GM19452 (cell line): ENCODE results near the gene FCGR1A.
"Not testable (repeated sequence)": the region's sequence is repeated elsewhere in the genome, so short reads cannot be mapped to it uniquely, and the experiment has no call there.

ENCODE experiments used
- ATAC-seq: cut with Tn5 transposase; IDR thresholded peaks from one replicate; pipeline ENCODE4 v1.9.1; 2021; ENCODE audit not compliant: unreplicated experiment

FCGR1A gene

DNA sequence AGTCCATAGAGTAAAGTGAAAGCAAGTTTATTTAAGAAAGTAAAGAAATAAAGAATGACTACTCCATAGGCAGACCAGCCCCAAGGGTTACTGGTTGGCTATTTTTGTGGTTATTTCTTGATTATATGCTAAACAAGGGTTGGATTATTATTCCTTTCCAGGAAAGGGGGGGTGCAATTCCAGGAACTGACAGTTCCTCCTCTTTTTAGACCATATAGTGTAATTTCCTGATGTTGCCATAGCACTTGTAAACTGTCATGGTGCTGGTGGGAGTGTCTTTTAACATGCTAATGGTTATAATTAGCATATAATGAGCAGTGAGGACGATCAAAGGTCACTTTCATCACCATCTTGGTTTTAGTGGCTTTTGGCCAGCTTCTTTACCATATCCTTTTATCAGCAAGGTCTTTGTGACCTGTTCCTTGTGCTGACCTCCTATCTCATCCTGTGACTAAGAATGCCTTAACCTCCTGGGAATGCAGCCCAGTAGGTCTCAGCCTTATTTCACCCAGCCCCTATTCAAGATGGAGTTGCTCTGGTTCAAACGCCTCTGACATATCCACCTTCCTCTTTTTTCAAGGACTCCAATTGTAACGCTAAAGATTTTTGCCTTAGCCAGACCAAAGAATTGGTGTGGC is 6.9 kb upstream of the FCGR1A start:
- not testable (repeated sequence) for ATAC-seq

DNA sequence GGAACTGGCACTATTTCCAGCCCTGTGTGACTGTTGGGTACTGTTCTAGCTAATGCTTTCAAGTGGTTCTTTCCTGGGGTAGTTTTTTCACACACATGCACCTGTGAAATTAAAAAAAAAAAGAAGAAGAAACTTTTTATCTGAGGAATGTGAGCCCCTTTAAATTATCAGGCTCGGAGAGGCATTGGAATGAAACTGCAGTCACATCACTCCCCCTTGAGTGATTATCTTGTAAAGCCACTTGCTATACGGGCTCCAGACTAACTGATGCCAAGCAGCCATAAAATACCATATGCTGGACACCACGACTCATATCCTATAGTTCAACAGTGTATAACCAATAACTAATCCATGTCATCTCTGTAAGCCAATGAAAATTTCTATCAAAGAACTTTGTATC is 5.4 kb upstream of the FCGR1A start:
- ATAC-seq, result not testable (repeated sequence)

DNA sequence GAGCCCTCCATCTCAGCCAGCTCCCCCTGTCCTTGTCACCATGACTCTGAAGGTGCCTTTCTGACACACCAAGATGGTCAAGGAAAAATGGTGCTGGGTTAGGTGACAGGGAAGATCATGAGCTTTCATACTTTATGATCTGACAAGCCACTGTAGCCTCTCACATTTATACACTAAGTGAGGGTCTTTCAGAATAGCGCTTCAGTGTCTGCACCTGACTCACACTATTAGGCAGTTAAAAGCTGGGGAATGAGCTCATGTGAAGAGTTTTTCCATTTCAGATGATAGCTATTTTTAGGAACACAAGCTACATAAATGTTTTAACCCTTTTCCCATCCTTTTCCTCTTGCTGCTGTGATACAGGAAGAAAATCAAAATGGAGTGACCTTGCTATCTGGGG is 4.2 kb upstream of the FCGR1A start:
- not testable (repeated sequence) for ATAC-seq

DNA sequence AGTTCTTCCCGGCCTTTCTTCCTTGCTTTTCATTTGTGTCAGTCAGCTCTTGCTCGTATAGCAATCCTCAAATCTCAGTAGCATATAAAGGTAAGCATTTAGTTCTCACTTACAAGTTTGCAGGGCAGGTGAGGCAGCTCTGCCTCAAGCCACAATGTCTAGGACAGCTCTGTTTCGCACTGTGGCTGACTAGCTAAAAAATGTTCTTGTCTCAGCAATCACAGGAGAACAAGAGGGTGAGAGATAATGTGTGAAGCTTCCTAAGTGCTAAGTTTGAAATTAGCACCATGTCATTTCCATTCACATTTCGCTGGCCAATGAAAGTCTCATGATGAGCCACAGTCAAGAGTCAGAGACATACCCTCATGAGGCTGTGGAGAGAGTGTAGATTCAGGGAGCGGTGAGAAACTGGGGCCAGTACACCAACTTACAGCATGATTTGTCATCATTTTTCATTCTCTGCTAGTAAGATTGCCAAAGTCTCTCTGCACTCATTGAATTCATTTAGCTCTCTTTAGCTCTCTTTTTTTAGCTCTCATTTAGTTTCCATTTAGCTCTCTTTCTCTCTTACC is 995 bp upstream of the FCGR1A start:
- ATAC-seq, result not testable (repeated sequence)

DNA sequence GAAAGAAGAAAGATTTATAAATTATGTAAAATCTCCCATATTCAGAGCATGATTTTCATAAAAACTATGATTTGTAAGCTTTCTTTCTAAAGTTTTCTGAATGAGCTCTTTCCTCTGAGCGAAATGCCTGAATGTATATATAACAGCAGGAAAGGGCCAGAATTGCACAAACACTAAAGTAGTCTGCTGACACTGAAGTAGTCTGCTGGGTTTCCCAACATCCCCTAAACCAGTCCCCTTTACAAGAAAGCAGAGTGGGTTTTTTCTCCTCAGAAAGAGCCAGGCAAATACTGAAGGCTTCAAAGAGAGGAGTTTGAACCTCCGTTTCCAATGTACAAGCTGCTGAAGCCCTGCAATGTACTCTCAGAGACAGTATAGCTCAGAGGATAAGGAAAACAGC is 795 bp downstream of the FCGR1A start:
- not testable (repeated sequence) for ATAC-seq

DNA sequence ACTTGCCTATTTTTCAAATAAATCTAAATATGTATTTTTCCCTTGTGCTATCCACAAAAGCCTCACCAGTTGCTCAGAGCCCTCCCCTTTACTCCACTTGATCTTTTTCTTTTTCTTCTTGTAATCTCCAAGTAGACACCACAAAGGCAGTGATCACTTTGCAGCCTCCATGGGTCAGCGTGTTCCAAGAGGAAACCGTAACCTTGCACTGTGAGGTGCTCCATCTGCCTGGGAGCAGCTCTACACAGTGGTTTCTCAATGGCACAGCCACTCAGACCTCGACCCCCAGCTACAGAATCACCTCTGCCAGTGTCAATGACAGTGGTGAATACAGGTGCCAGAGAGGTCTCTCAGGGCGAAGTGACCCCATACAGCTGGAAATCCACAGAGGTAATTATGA is 1.4 kb downstream of the FCGR1A start:
- not testable (repeated sequence) for ATAC-seq

DNA sequence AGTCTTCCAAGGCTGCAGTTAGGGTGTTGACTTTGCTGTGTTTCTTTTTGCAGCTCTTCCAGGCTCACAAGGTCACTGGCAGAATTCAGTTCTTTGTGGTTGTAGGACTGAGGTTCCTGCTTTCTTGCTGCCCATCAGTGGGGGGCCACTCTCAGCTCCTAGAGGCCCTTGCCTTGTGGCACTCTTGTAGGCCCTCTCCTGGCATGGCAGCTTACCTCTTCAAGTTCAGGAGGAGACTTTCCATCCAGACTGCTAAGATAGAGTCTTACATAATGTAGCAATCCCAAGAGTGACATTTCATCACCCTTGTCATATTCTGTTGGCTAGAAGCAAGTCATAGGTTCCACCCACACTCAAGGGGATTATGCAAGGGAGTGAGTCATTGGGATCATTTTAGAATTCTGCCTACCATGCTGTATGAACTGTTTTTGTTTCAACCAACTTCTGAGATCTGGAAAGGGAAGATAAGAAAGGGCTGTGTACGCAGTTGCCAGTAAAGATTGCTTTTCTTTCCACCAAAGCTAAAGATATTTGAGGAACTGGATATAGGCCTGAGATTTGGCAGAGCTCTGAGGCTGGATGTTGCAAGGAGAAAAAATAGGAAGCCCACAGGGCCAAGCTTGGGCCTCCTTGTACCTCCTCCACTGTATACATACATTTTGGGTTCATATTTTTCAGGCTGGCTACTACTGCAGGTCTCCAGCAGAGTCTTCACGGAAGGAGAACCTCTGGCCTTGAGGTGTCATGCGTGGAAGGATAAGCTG is 5.4 kb downstream of the FCGR1A start:
- ATAC-seq, result not testable (repeated sequence)

DNA sequence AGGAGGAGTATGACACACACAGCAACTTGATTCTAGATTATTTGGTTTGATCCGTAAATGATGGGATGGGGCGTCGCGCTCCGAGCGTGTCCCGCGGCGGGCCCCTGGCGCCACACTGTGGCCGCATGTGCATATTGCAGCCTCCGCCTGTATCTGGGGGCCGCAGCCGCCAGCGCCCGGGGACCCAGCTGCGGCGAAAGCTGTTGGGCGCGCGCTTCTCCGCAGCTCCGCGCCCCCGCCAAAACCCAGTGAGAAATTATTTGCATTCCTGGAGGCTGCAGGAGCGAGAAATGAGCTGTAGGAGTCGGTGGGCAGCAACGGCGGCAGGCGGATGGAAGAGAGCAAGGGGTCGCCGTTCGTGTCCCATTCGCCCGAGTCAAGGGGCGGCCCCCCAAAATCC is 10.0 kb downstream of the FCGR1A start:
- peak; percentile 73 for ATAC-seq

DNA sequence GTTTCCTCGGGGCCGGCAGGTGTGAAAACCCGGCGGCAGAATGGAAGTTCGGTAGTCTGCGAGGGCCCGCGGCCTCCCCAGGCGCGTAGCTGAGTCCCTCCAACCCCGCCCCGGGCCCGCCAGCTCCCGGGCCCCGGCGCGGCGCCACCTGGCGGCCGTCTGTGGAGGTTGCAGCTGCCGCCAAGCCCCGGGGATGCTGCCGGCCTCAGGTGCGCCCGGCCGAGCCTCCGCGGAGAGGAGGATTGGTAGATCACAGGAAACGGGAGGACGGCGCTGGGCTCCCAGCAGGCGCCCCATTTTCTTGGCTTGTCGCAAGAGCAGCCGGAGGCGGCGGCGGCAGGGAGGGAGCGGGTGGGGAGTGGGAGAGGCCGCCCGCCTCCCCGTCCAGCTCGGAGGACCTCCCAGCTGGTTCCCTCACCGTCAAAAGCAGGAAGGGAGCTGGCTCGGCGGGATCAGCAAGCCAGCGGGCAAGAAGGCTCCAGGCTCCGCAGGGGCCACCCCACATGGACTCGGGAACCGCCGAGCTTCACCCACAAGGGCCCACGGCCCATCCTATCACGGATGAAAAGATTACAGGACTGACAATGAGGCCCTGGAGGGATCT is 10.5 kb downstream of the FCGR1A start:
- ATAC-seq, result peak; percentile 88

DNA sequence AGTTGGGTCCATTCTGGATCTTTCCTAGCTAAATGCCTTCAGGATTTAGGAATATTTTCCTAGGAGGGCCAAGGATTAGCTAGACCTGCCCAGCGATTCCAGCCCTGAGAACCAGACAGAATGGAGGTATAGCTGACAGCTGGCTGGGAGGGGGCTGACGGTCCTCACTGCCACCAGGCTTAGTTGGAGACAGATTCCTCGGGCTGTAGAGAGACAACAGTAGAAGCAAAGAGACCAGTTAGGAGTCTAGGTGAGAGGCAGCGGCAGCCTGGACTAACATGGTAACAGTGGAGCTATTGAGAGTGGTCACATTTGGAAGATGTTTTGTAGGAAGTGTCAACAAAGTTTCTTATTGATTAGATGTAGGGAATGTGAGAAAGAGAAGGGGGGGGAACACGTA is 11.4 kb downstream of the FCGR1A start:
- ATAC-seq, result not testable (repeated sequence)

DNA sequence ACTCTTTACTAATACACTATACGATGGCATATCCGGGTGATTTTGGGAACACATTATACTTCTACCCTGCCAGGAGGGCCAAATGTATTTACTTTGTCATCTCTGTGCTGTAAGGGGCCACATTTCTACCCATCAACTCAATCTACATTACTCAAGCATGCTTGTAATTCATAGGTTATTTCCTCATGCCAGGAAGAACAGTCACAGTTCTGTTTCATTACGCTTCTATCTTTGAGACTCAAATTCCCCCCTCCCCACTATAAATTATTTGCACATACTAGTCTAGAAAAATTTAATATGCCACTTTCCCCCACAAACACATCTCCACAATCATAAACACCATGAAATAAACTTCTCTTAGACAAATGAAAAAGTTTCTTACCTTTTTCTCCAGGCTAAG is 19.1 kb downstream of the FCGR1A start:
- ATAC-seq, result not testable (repeated sequence)

DNA sequence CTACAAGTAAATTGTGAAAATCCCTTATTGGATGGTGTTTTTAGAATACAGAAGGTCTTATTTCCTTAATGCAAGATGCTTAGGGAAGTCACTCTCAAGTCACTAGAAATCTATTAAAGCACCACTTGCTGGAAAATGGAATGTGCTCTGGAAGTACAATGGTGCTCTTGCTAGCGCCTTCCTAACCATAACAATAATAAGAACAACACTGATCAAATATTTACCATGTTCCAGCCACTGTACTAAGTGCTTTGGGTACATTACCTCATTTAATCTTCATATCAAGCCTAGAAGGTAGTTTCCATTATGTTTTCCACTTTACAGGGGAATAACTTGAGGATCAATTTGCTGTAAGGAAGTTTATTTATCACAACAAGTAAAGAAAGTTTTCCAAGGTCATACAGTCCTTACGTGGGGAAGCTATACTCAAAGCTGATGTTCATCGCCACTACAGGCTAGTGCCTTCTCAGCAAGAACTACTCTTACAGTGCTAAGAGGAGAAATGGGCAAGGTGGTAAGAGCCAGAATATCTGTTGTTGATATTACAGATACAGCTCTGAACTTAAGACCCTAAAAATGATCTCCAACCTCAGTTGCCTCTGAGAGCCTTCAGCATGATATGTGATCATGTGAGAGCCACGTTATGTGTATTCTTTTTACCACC is 22.1 kb downstream of the FCGR1A start:
- not testable (repeated sequence) for ATAC-seq

DNA sequence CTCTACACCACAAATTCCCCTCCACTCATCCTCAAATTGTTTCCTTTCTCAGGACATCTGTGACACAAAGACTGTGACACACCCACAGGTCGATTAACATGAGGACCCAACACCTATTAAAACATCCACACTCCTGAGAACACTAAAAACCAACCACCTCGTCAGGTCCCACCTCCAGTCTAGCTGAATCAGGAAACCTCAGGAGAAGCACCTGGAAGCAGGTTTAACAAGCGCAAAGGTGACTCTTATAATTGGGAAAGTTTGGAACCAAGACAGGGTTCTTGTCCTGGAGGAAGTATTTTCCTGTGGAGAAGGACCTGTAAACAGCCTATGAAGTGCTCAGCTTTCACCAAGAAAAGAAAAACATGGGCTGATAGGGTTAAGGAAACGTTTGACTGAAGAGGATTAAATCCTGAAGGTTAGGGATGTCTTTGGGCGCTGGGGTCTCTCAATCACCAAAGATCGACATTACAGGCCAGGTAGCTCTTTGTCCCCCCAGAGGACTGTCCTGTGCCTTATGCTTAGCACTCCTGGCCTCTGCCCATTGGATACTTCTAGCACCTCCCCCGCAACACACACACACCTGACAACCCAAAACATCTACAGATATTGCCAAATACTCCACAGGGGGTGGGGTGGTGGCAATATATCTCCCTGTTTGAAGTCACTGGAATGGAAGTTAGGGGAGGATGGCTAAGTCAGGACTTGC is 28.4 kb downstream of the FCGR1A start:
- ATAC-seq, result not testable (repeated sequence)

DNA sequence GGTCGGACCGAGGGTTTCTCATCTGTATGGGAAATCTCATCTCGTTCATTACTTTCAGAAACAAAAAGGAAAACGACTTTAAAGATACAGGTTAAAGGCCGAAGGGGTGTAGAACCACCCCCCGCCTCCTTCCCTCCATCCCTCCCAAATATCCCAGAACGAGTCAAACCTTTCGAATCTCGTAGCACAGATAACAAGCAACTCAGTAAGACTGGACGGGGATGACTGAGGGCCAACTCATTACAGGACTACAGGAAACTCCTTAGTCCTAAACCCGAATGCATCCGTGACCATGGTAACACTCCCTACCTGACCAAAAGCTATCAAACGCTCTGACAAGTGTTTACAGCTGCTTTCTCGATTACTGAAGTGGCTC is 29.0 kb downstream of the FCGR1A start:
- not testable (repeated sequence) for ATAC-seq

DNA sequence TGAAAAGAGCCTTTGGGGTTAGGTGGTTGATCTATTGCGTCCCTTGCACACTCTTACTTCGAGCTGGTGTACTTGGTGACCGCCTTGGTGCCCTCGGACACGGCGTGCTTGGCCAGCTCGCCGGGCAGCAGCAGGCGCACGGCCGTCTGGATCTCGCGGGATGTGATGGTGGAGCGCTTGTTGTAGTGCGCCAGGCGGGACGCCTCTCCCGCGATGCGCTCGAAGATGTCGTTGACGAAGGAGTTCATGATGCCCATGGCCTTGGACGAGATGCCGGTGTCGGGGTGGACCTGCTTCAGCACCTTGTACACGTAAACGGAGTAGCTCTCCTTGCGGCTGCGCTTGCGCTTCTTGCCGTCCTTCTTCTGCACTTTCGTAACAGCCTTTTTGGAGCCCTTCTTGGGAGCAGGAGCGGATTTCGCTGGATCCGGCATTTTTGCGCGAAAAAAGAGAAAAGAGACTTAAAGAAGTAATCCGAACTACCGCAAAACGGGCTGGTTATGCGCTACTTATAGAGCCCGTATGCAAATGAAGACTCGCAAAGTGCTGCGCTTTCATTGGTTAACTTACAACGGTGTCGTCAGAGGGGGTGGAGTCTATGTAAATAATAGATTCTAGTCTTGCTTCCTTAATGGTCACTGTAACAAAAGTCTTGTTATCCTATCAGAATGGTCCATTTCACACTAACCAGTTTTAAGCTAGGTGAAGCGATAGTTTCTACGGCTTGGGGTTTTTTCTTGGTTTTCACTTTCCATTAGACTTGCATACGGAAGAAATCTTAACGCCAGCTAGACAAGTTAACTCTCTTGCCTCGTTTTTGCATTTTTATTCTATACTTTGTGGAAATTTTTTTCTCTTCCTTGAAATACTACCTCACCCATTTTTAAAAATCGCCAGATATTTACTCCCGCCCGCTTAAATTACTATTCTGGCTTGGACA is 29.7 kb downstream of the FCGR1A start:
- peak; percentile 71 for ATAC-seq

DNA sequence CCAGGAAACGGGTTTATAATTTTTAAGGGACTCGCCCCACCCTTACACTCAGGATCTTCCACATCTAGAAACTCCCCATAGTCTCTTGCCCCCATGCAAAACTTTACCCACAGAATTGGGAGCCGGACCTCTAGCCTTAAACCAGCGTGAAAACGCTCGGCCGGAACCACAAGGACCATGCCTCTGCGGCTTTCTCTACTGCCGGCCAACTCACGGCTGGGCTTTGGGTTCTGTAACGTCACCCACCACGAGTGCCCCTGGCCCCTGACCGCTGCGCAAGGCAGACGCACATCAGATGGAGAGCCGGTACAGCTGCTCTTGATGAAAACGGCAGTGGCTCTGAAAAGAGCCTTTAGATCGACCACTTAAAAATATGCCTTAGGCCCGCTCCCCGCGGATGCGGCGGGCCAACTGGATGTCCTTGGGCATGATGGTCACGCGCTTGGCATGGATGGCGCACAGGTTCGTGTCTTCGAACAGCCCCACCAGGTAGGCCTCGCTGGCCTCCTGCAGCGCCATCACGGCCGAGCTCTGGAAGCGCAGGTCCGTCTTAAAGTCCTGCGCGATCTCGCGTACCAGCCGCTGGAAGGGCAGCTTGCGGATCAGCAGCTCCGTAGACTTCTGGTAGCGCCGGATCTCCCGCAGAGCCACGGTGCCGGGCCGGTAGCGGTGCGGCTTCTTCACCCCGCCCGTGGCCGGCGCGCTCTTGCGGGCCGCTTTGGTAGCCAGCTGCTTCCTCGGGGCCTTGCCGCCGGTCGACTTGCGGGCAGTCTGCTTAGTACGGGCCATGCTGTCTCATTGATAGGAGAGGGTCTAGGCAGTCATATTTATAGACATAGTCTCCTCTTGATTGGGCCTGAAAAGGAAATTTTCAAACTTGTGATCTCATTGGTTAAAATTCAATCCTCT is 30.7 kb downstream of the FCGR1A start:
- ATAC-seq, result peak; percentile 15

DNA sequence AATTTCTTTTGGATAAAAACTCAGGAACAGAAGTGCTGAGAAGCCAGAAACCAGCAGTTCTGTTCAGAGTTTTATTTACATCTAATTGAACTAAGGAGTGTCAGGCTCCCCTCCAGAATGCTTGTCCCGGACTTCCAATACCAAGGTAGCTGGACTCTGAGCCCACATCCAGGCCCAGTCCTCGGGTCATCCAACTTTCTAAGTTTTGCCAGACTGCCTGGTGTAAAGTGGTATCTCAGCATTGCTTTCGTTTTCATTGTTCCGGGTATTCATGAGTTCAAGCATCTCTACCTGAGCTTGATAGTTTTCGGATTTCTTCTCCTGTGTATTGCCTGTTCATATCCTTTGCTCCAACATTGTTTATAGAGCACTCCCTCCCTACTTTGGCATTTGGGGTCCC is 37.9 kb downstream of the FCGR1A start:
- ATAC-seq, result not testable (repeated sequence)

DNA sequence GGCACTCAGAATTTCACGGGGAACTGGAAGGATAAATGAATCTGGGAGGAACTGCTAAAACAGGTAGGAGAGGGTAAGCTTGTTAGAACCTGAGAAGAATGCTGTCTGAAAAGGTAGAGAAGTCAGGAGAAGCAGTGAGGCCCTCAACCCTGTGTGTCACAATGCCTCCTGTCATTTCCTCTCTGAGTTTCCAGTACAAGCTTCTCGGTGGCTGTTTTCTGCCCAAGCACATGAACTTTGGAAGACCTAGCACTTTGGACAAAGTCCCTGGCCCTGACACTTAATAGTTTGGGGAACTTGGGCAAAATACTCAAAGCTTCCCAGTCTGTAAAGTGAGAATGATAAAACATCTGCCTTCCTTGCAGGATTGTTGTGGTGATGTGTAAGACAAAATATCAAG is 44.1 kb downstream of the FCGR1A start:
- ATAC-seq, result not testable (repeated sequence)
